ENCODE results near the gene MRPS34.

Gene MRPS34

GRCh38 chr16:1780677-1781072 is 7.7 kb upstream of the MRPS34 start:
- no peak for DNase-seq

- no peak for DNase-seq
Measured at GRCh38 chr16:1779741-1780676, 7.1 kb upstream of the MRPS34 start.

- no peak for DNase-seq
Measured at GRCh38 chr16:1779234-1779701, 6.3 kb upstream of the MRPS34 start.

- DNase-seq: no peak
Measured at GRCh38 chr16:1778200-1779179, 5.6 kb upstream of the MRPS34 start.

- DNase-seq: no peak
Measured at GRCh38 chr16:1777375-1778199, 4.7 kb upstream of the MRPS34 start.

GRCh38 chr16:1776991-1777374 is 4.0 kb upstream of the MRPS34 start:
- no peak for DNase-seq

- DNase-seq: no peak
Measured at GRCh38 chr16:1776672-1776955, 3.7 kb upstream of the MRPS34 start.

GRCh38 chr16:1775846-1776671 is 3.1 kb upstream of the MRPS34 start:
- no peak for DNase-seq

- DNase-seq: no peak
Measured at GRCh38 chr16:1775006-1775845, 2.3 kb upstream of the MRPS34 start.

- no peak for DNase-seq
Measured at GRCh38 chr16:1774448-1774780, 1.5 kb upstream of the MRPS34 start.

- no peak for DNase-seq
Measured at GRCh38 chr16:1773703-1774447, 941 bp upstream of the MRPS34 start.

- no peak for DNase-seq
Measured at GRCh38 chr16:1772362-1772907, 499 bp downstream of the MRPS34 start, which contains the start of gene EME2. Gene EME2, plus strand, starts transcription at chr16:1772810. Its CDS starts 418 bp downstream, at chr16:1773228.

- DNase-seq: no peak
Measured at GRCh38 chr16:1771864-1772361, 1.0 kb downstream of the MRPS34 start.

GRCh38 chr16:1771188-1771863 is 1.6 kb downstream of the MRPS34 start, which contains the start of gene NME3:
Gene NME3, minus strand, starts transcription at chr16:1771543. Its CDS starts 9 bp downstream, at chr16:1771534.
- no peak for DNase-seq

- DNase-seq: no peak
Measured at GRCh38 chr16:1770328-1771187, 2.4 kb downstream of the MRPS34 start.

- no peak for DNase-seq
Measured at GRCh38 chr16:1769402-1770300, 3.3 kb downstream of the MRPS34 start.

All from NCI-H1417 treated with DMSO at 0.1 percent for 48 hours (cell line).